ENCODE measurements around the gene SYNE1.
"Not testable (repeated sequence)": the region's sequence is repeated elsewhere in the genome, so short reads cannot be mapped to it uniquely, and the experiment has no call there.

SYNE1 gene

DNA sequence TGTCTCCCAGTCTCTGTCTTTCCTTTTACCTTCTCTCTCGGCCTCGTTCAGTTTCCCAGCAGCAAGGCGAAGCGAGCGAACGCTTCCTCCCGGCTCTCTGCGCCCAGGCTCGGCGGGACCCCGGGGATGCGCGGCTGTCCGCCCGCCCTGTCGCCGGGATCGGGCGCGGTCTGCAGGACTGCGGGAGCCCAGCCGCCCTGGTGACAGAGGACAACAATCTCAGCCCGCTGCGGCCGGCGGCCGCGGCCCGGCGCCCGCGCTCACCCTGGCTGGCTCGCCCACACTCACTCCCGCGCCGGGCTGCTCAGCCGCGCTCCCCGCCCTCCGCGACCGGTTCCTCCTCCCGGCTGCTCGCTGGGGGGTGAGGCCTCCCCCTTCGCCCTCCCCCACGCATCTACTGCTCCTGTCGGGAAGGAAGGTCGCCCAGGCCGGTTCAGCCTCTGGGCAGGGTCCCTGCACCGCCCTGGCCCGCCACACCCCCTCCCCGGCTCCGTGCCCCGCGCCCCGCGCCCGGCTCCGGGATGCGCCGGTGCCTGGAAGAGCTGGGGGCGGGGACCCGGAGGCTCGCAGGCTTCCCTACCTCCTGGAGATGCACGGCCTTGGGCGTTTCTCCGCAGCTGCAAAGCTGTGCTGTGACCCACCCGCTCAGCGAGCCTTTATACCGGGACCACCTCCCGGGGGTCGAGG is 410 bp downstream of the SYNE1 start:
- H3K27ac ChIP-seq: no peak overlapping the region
- no peak for TF ChIP-seq ZFX (IDR thresholded peaks at IDR 0.05)
- TF ChIP-seq CTCF (conservative IDR thresholded peaks at IDR 0.05): no peak

DNA sequence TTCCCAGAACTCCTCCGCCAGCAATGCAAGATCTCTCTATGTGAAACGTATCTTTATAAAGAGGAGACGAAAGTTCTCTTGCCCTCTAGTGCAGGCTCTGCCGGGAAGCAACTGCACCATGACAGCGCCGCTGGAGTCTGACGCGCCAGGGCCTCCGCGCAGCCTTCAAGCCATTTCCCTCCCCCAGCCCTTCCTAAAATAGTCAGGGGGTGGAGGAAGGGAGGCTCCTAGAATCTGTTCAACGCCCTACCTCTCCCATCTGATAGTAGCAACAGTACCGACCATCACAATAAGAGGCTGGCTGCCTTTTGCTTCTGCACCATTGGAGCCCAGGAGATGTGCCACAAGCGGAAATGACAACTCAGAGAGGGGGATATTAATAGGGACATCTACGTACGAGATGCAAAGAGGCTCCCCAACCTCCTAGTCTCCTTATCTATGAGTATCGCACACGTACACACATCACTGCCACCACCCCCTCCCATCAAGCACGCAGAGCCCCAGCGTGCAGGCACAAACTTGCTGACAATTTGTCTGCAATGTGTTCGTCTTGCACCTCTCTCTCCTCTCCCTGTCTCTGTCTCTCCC is 1.0 kb downstream of the SYNE1 start:
- TF ChIP-seq CTCF (conservative IDR thresholded peaks at IDR 0.05): no peak
- no peak for TF ChIP-seq ZFX (IDR thresholded peaks at IDR 0.05)
- H3K27ac ChIP-seq: no peak overlapping the region

GRCh38 chr6:152634773-152635172 is 2.4 kb downstream of the SYNE1 start:
- no peak overlapping the region for H3K27ac ChIP-seq
- TF ChIP-seq ZFX (IDR thresholded peaks at IDR 0.05) (no peak), CTCF (conservative IDR thresholded peaks at IDR 0.05) (no peak)

DNA sequence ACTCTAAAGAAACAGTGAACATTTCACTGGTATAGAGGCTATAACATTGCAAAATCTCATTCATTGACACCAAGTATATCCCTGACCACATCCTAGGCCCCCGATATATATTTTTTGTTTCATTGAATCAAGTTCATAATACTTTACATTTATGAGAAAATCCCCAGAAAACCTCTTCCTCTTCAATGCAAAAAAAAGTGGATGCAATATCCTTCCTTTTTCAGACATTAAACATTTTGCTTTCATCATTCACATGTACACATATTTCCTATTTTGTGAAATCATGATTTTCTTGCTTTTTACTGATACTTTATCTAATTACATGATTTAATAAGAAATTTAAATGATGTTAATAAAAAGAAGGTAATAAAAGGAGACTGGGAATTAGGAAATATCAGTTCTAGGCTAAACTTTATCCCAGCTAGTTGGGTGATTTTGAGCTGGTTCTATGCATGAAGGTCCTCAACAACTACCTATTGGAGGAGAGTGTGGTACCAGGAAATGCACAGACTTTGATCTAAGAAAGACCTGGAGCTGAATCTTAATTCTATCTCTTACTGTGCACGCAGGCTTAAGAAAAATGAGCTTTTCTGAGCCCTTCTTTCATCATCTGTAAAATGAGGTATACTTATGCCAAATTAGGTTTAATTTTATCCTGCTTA is 4.9 kb downstream of the SYNE1 start:
- TF ChIP-seq ZFX (IDR thresholded peaks at IDR 0.05) (no peak), CTCF (conservative IDR thresholded peaks at IDR 0.05) (no peak)
- H3K27ac ChIP-seq: no peak overlapping the region

DNA sequence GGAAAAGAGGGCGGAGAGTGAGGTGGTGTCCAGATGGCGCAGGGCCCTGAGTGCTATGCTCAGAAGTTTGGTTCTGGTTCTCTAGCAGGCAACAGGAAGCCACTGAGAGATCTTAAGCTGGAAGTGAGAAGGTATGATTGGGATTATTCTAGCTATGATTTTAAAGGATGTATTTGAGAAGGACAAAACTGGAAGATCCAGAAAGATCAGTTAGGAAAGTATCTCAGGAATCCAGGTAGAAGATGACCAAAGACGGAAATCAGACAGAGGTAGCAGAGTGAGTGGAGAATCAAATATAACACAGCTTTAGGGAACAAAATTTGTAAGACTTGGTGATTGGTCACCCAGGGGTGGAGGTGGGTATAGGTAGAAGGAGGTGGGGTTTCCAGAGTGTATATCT is 5.8 kb downstream of the SYNE1 start:
- H3K27ac ChIP-seq: no peak overlapping the region
- TF ChIP-seq CTCF (conservative IDR thresholded peaks at IDR 0.05) (no peak), ZFX (IDR thresholded peaks at IDR 0.05) (no peak)

DNA sequence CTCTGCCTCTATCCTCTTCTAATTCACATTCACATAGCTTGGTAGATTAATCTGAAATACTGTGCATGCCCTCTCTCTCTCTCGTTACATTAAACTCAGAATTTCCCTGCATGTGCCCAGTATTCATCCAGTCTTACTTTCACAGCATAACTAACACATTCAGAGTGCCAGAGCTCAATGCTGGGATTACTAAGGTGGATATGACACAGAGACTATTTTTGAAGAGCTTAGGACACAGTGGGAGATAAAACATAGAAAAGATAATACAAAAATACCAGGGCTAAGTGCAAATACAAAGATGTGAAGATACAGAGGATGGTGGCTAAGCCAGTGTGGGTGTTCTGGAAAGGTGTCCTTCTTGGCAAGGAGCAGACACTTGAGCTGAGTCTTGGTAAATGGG is 6.3 kb downstream of the SYNE1 start:
- no peak overlapping the region for H3K27ac ChIP-seq
- no peak for TF ChIP-seq ZFX (IDR thresholded peaks at IDR 0.05)
- TF ChIP-seq CTCF (conservative IDR thresholded peaks at IDR 0.05): no peak

- no peak overlapping the region for H3K27ac ChIP-seq
- TF ChIP-seq ZFX (IDR thresholded peaks at IDR 0.05): no peak
- no peak for TF ChIP-seq CTCF (conservative IDR thresholded peaks at IDR 0.05)
Observed at GRCh38 chr6:152625213-152625612, 11.9 kb downstream of the SYNE1 start.

DNA sequence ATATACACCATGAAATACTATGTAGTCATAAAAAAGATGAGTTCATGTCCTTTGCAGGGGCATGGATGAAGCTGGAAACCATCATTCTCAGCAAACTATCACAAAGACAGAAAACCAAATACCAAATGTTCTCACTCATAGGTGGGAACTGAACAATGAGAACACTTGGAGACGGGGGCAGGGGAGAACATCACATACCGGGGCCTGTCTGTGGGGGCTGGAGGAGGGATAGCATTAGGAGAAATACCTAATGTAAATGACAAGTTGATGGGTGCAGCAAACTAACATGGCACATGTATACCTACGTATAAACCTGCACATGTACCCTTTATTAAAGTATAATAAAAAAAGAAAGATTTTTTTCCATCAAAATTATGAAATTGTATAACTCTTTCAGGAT is 22.4 kb downstream of the SYNE1 start:
- H3K27ac ChIP-seq: not testable (repeated sequence)

Data from C4-2B (cell line).